ENCODE measurements around the gene FGD3. TPM values are rescaled to one million over a fixed set of nuclear protein-coding genes. Genes with fewer than 3 reads are reported as not detected.

The FGD3 gene
- total RNA-seq, 1 experiment from 2014 or later: 0.09 TPM

GRCh38 chr9:93060746-93061259, 113.5 kb downstream of the FGD3 start:
- Histone ChIP-seq H3K27me3 (replicated peaks; ENCODE audit: insufficient read depth, low read depth, low read length, poor library complexity) (no peaks in the 10 kb centered on the region), H3K4me1 (ENCODE audit: insufficient read depth, low read length, poor library complexity, severe bottlenecking) (no peaks in the 10 kb centered on the region), H3K27ac (ENCODE audit: low read depth, low read length, poor library complexity, severe bottlenecking) (no peak overlapping the region), H3K9me3 (ENCODE audit: low read depth, low read length, poor library complexity, severe bottlenecking) (no peaks in the 10 kb centered on the region), H3K4me3 (ENCODE audit: low read depth, low read length, poor library complexity, severe bottlenecking) (no peak overlapping the region), H3K36me3 (ENCODE audit: insufficient read depth, low read length, poor library complexity, severe bottlenecking) (no peaks in the 10 kb centered on the region)
- no peak for TF ChIP-seq EZH2 (IDR thresholded peaks at IDR 0.05; ENCODE audit: borderline replicate concordance, low read depth, low read length, poor library complexity, severe bottlenecking)
- TF ChIP-seq CTCF (conservative IDR thresholded peaks at IDR 0.05; ENCODE audit: low read depth, low read length): no peak
- DNase-seq (ENCODE audit: low spot score): no peak
- BruUV-seq (replicated peaks): no TSS peak
- intact Hi-C loops (cut with micrococcal nuclease; ENCODE audit: unreplicated experiment): no loop called here
- ChIA-PET CTCF (no interaction called here), POLR2A (ENCODE audit: low non-redundant PET) (no interaction called here)

- Histone ChIP-seq H3K9me3 (ENCODE audit: low read depth, low read length, poor library complexity, severe bottlenecking) (no peaks in the 10 kb centered on the region), H3K4me1 (ENCODE audit: insufficient read depth, low read length, poor library complexity, severe bottlenecking) (no peaks in the 10 kb centered on the region), H3K4me3 (ENCODE audit: low read depth, low read length, poor library complexity, severe bottlenecking) (no peak overlapping the region), H3K27me3 (replicated peaks; ENCODE audit: insufficient read depth, low read depth, low read length, poor library complexity) (no peaks in the 10 kb centered on the region), H3K36me3 (ENCODE audit: insufficient read depth, low read length, poor library complexity, severe bottlenecking) (no peaks in the 10 kb centered on the region), H3K27ac (ENCODE audit: low read depth, low read length, poor library complexity, severe bottlenecking) (no peak overlapping the region)
- CTCF ChIA-PET: no interaction called here
- no TSS peak for BruUV-seq (replicated peaks)
- POLR2A ChIA-PET (ENCODE audit: low non-redundant PET): no interaction called here
- intact Hi-C loops (cut with micrococcal nuclease; ENCODE audit: unreplicated experiment): no loop called here
- TF ChIP-seq CTCF (conservative IDR thresholded peaks at IDR 0.05; ENCODE audit: low read depth, low read length) (no peak), EZH2 (IDR thresholded peaks at IDR 0.05; ENCODE audit: borderline replicate concordance, low read depth, low read length, poor library complexity, severe bottlenecking) (no peak)
- DNase-seq (ENCODE audit: low spot score): no peak
These were observed 114.0 kb downstream of the FGD3 start for GRCh38 chr9:93061260-93061751.

- H3K4me1 ChIP-seq (ENCODE audit: insufficient read depth, low read length, poor library complexity, severe bottlenecking): no peaks in the 10 kb centered on the region
- H3K27me3 ChIP-seq (replicated peaks; ENCODE audit: insufficient read depth, low read depth, low read length, poor library complexity): no peaks in the 10 kb centered on the region
- H3K27ac ChIP-seq (ENCODE audit: low read depth, low read length, poor library complexity, severe bottlenecking): no peak overlapping the region
- no peaks in the 10 kb centered on the region for H3K36me3 ChIP-seq (ENCODE audit: insufficient read depth, low read length, poor library complexity, severe bottlenecking)
- no peak for TF ChIP-seq CTCF (conservative IDR thresholded peaks at IDR 0.05; ENCODE audit: low read depth, low read length)
- no peak for TF ChIP-seq EZH2 (IDR thresholded peaks at IDR 0.05; ENCODE audit: borderline replicate concordance, low read depth, low read length, poor library complexity, severe bottlenecking)
- POLR2A ChIA-PET (ENCODE audit: low non-redundant PET): no interaction called here
- BruUV-seq (replicated peaks): no TSS peak
- CTCF ChIA-PET: no interaction called here
- DNase-seq (ENCODE audit: low spot score): no peak
- intact Hi-C loops (cut with micrococcal nuclease; ENCODE audit: unreplicated experiment): no loop called here
- no peaks in the 10 kb centered on the region for H3K9me3 ChIP-seq (ENCODE audit: low read depth, low read length, poor library complexity, severe bottlenecking)
- H3K4me3 ChIP-seq (ENCODE audit: low read depth, low read length, poor library complexity, severe bottlenecking): no peak overlapping the region
These were observed 114.8 kb downstream of the FGD3 start for GRCh38 chr9:93061791-93062763.

Data from A673 (cell line).